GM03348 (cell line): ENCODE results near the gene TSC1.
"Not testable (repeated sequence)": the region's sequence is repeated elsewhere in the genome, so short reads cannot be mapped to it uniquely, and the experiment has no call there.

Experiments
- DNase-seq: peaks from one replicate; pipeline ENCODE4 v3.0.0; 2012; ENCODE audit warnings: low spot score

TSC1 gene

GRCh38 chr9:132944294-132945185 lies at the start of gene TSC1:
TSS of gene TSC1 (minus strand) at chr9:132944616. CDS start at chr9:132928872, 15,744 bp downstream.
- DNase-seq, result peak; percentile 98

GRCh38 chr9:132993511-132993939 lies 49.1 kb upstream of the TSC1 start:
- no peak for DNase-seq

- DNase-seq, result no peak
Observed at GRCh38 chr9:132991351-132992300, 47.2 kb upstream of the TSC1 start.

GRCh38 chr9:132990781-132991180 lies 46.4 kb upstream of the TSC1 start:
- DNase-seq, result no peak

GRCh38 chr9:132989998-132990557 lies 45.7 kb upstream of the TSC1 start:
- DNase-seq, result not testable (repeated sequence)

- DNase-seq, result no peak
Observed at GRCh38 chr9:132989414-132989996, 45.1 kb upstream of the TSC1 start.

- DNase-seq, result no peak
Observed at GRCh38 chr9:132989014-132989310, 44.5 kb upstream of the TSC1 start.

GRCh38 chr9:132988244-132989013 lies 44.0 kb upstream of the TSC1 start:
- DNase-seq, result no peak

GRCh38 chr9:132986640-132987620 lies 42.5 kb upstream of the TSC1 start:
- DNase-seq, result peak; percentile 40

GRCh38 chr9:132986114-132986513 lies 41.7 kb upstream of the TSC1 start:
- DNase-seq, result no peak

GRCh38 chr9:132985489-132985888 lies 41.1 kb upstream of the TSC1 start:
- DNase-seq, result no peak

- no peak for DNase-seq
Observed at GRCh38 chr9:132985071-132985350, 40.6 kb upstream of the TSC1 start.

GRCh38 chr9:132984202-132985070 lies 40.0 kb upstream of the TSC1 start:
- no peak for DNase-seq

- DNase-seq, result no peak
Observed at GRCh38 chr9:132983491-132984201, 39.2 kb upstream of the TSC1 start.

GRCh38 chr9:132982458-132982857 lies 38.0 kb upstream of the TSC1 start:
- no peak for DNase-seq

GRCh38 chr9:132980157-132980556 lies 35.7 kb upstream of the TSC1 start:
- no peak for DNase-seq

GRCh38 chr9:132978451-132979131 lies 34.2 kb upstream of the TSC1 start, which contains the start of gene GFI1B:
TSS of gene GFI1B (plus strand) at chr9:132978694. CDS start at chr9:132986679, 7,985 bp downstream.
- DNase-seq, result no peak

- DNase-seq, result no peak
Observed at GRCh38 chr9:132978112-132978450, 33.7 kb upstream of the TSC1 start.
